Naive thymus-derived CD4-positive, alpha-beta T cell (primary cell): ENCODE measurements around the gene IKZF4. TPM values are rescaled to one million over a fixed set of nuclear protein-coding genes. Genes with fewer than 3 reads are reported as not detected.

Experiments
- ATAC-seq: fragments of 150-1000 bp; cut with Tn5 transposase; 2 replicates; pipeline ENCODE4 v1.10.0; 2021; ENCODE audit warnings: mild to moderate bottlenecking, moderate library complexity
- CTCF ChIA-PET: fragments of 350-600 bp; sonication (Branson Sonifier 250); formaldehyde crosslinking; loops from one replicate; lab custom pipeline; 2021; ENCODE audit warnings: antibody characterized with exemption; lab: Charles Lee
- POLR2A ChIA-PET: fragments of 350-600 bp; sonication (Branson Sonifier 250); formaldehyde crosslinking; loops from one replicate; lab custom pipeline; 2021; ENCODE audit warnings: antibody characterized with exemption, inconsistent platforms; lab: Charles Lee
- DNase-seq, 9 donors: peaks; one replicate each; pipeline versions ENCODE4 v3.0.0 to v3.0.0-alpha.2; 2020 to 2022; ENCODE audit warnings: mixed read lengths in 1 of 9
- H3K27ac ChIP-seq: one replicate; pipeline ENCODE4 v1.7.0; 2013; ENCODE audit warnings: mild to moderate bottlenecking, low read depth, low read length, moderate library complexity
- H3K27me3 ChIP-seq, 2 donors: one replicate each; pipeline ENCODE4 v1.7.0; 2013; ENCODE audit warnings: low read length in 2 of 2, mild to moderate bottlenecking in 2 of 2, moderate library complexity in 2 of 2; ENCODE audit not compliant: control insufficient read depth in 2 of 2, insufficient read depth in 2 of 2
- H3K36me3 ChIP-seq, 3 experiments: 1 replicate in 2 of 3; 2 replicates in 1 of 3; pipeline ENCODE4 v1.7.0; 2013; ENCODE audit warnings: low read length in 3 of 3, mild to moderate bottlenecking in 3 of 3, moderate library complexity in 1 of 3; ENCODE audit not compliant: insufficient read depth in 3 of 3, control insufficient read depth in 2 of 3
- H3K4me1 ChIP-seq, 2 donors: one replicate each; pipeline ENCODE4 v1.7.0; 2013; ENCODE audit warnings: low read length in 2 of 2, mild to moderate bottlenecking in 2 of 2, moderate library complexity in 1 of 2; ENCODE audit not compliant: control insufficient read depth in 2 of 2, insufficient read depth in 2 of 2
- H3K4me3 ChIP-seq: 2 replicates; pipeline ENCODE4 v1.7.0; 2013; ENCODE audit warnings: mild to moderate bottlenecking, low read length
- H3K9me3 ChIP-seq, 3 experiments: 1 replicate in 2 of 3; 2 replicates in 1 of 3; pipeline ENCODE4 v1.7.0; 2013; ENCODE audit warnings: low read length in 3 of 3; ENCODE audit not compliant: control insufficient read depth in 2 of 3
- H3K27ac Mint-ChIP-seq, 9 donors: one replicate each; pipeline ENCODE4 v1.8.0; 2020 to 2022; ENCODE audit warnings: mixed read lengths in 9 of 9, mild to moderate bottlenecking in 8 of 9, moderate library complexity in 5 of 9, inconsistent platforms in 2 of 9
- H3K27me3 Mint-ChIP-seq, 5 donors: one replicate each; pipeline ENCODE4 v1.8.0; 2021 to 2022; ENCODE audit warnings: mixed read lengths in 5 of 5, mild to moderate bottlenecking in 1 of 5
- H3K36me3 Mint-ChIP-seq, 5 donors: one replicate each; pipeline ENCODE4 v1.8.0; 2020 to 2022; ENCODE audit warnings: mixed read lengths in 5 of 5, mild to moderate bottlenecking in 3 of 5, inconsistent platforms in 1 of 5
- H3K4me1 Mint-ChIP-seq, 7 donors: one replicate each; pipeline ENCODE4 v1.8.0; 2020 to 2022; ENCODE audit warnings: mixed read lengths in 7 of 7, mild to moderate bottlenecking in 3 of 7, inconsistent platforms in 1 of 7
- H3K4me3 Mint-ChIP-seq, 10 donors: one replicate each; pipeline ENCODE4 v1.8.0; 2020 to 2022; ENCODE audit warnings: mild to moderate bottlenecking in 10 of 10, mixed read lengths in 10 of 10, moderate library complexity in 6 of 10, inconsistent platforms in 2 of 10
- H3K9me3 Mint-ChIP-seq, 11 donors: one replicate each; pipeline ENCODE4 v1.8.0; 2020 to 2022; ENCODE audit warnings: mixed read lengths in 11 of 11, mild to moderate bottlenecking in 4 of 11, inconsistent platforms in 1 of 11, moderate library complexity in 1 of 11
- intact Hi-C, 2 donors: fragments of 100-400 bp; cut with micrococcal nuclease; formaldehyde crosslinking; loops; one replicate each; pipeline ENCODE4 v1.15.1; 2023
- polyA plus RNA-seq, 2 donors: library from polyadenylated mRNA; unstranded; fragments of 300-500 nt; fragmentation: Illumina TruSeq; gene quantifications; one replicate each; pipeline ENCODE4 v1.2.3, GENCODE V29; 2021
- total RNA-seq, 6 experiments: library from RNA in 5 of 6; stranded (reverse) in 5 of 6; gene quantifications; 1 replicate in 5 of 6; 2 replicates in 1 of 6; pipeline ENCODE4 v1.2.3 and lab custom pipeline; 2021 to 2026

Gene IKZF4
- total and polyA plus RNA-seq, 7 experiments from 2014 or later = 0.54 to 37.8 (median 4.5) TPM

GRCh38 chr12:56013482-56013881 is 7.4 kb upstream of the IKZF4 start:
- DNase-seq (no peak), ATAC-seq (no peak)
- H3K9me3 ChIP-seq = no peaks in the 10 kb centered on the region
- ChIA-PET POLR2A (interaction anchor here (1.5 kb wide), 1 partner anchor 27 kb away, joined by 4 read pairs; no protein-coding TSS in a partner anchor), CTCF (interaction anchor here (1.1 to 1.2 kb wide), 2 partner anchors 16 to 29 kb away, joined by 3 to 6 read pairs; no protein-coding TSS in a partner anchor)
- Mint-ChIP-seq H3K27ac (peak overlapping the region in 1 of 9 donors; percentile 78), H3K27me3 (no peaks in the 10 kb centered on the region), H3K4me3 (no peak overlapping the region), H3K9me3 (no peaks in the 10 kb centered on the region), H3K4me1 (peaks cover 0 to 21% (median 5%) of the 10 kb centered on the region in 7 donors), H3K36me3 (peaks cover 0 to 9% (median 3%) of the 10 kb centered on the region in 5 donors)
- no peaks in the 10 kb centered on the region for H3K36me3 ChIP-seq
- H3K4me3 ChIP-seq = no peak overlapping the region
- H3K27me3 ChIP-seq = no peaks in the 10 kb centered on the region
- H3K27ac ChIP-seq = no peak overlapping the region
- intact Hi-C loops = no loop called here
- H3K4me1 ChIP-seq = no peaks in the 10 kb centered on the region

DNA sequence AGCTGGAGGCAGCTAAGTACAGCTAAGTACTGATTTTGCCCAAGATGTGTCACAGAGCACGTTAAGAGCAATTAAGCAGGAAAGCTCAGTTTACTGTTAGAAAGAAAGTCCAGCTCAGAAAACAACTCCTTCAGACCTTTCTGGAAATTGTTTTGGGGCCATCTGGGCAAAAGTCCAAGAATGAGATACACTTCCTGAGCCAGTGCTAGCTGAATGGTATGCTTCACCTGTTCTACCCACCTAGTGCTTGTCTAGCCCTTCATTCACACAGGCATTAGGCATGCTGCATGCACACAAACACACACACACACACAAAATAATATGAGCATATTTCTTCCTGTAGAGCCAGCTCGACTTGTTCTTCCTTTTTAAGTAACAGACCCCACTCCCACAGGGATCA is 6.6 kb upstream of the IKZF4 start:
- H3K9me3 Mint-ChIP-seq = no peaks in the 10 kb centered on the region
- H3K4me1 Mint-ChIP-seq = peaks cover 0 to 22% (median 0%) of the 10 kb centered on the region in 7 donors
- intact Hi-C loops = no loop called here

DNA sequence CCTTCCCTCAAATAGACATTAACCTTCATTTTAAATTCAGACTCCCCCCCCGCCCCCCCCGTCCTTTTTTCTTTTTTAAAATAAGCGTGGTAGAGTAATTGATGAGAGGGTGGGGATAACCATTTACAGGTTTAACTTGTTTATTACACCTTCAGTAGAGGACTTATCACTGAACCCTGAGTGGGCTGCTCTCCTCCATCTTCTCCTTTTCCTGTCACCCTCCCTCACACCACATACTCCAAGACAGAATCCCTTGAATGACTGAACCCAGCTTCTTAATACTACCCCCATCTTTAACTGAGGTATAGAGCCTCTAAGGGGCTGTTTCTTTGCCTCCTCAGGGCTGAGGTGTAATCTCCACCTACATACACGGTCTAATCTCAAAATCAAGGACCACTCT is 3.7 kb upstream of the IKZF4 start:
- H3K9me3 Mint-ChIP-seq = no peaks in the 10 kb centered on the region
- DNase-seq (no peak), ATAC-seq (no peak)
- no peaks in the 10 kb centered on the region for H3K27me3 ChIP-seq
- H3K4me3 Mint-ChIP-seq = no peak overlapping the region
- peaks cover 0 to 14% (median 4%) of the 10 kb centered on the region in 5 donors for H3K36me3 Mint-ChIP-seq
- H3K36me3 ChIP-seq = no peaks in the 10 kb centered on the region
- peaks cover 4 to 39% (median 18%) of the 10 kb centered on the region in 7 donors for H3K4me1 Mint-ChIP-seq
- H3K27ac ChIP-seq = no peak overlapping the region
- POLR2A ChIA-PET = no interaction called here
- CTCF ChIA-PET = no interaction called here
- no peak overlapping the region for H3K27ac Mint-ChIP-seq
- intact Hi-C loops = no loop called here
- H3K4me1 ChIP-seq = peaks cover 0 to 12% of the 10 kb centered on the region in 2 donors
- no peak overlapping the region for H3K4me3 ChIP-seq
- H3K27me3 Mint-ChIP-seq = no peaks in the 10 kb centered on the region
- no peaks in the 10 kb centered on the region for H3K9me3 ChIP-seq

More for the DNA sequence above, 6.6 kb upstream of the IKZF4 start:
- Histone ChIP-seq H3K4me3 (no peak overlapping the region), H3K4me1 (no peaks in the 10 kb centered on the region), H3K36me3 (no peaks in the 10 kb centered on the region), H3K27me3 (no peaks in the 10 kb centered on the region), H3K9me3 (no peaks in the 10 kb centered on the region), H3K27ac (no peak overlapping the region)
- ATAC-seq (no peak), DNase-seq (no peak)
- CTCF ChIA-PET = interaction anchor here (0.6 to 1.2 kb wide), 4 partner anchors 14 to 29 kb away, joined by 3 to 6 read pairs (median 4); no protein-coding TSS in a partner anchor
- Mint-ChIP-seq H3K27ac (peak overlapping the region in 2 of 9 donors; percentile 52 to 65), H3K4me3 (no peak overlapping the region), H3K36me3 (peaks cover 0 to 11% (median 4%) of the 10 kb centered on the region in 5 donors), H3K27me3 (no peaks in the 10 kb centered on the region)
- POLR2A ChIA-PET = interaction anchor here (1.5 kb wide), 1 partner anchor 27 kb away, joined by 4 read pairs; no protein-coding TSS in a partner anchor

DNA sequence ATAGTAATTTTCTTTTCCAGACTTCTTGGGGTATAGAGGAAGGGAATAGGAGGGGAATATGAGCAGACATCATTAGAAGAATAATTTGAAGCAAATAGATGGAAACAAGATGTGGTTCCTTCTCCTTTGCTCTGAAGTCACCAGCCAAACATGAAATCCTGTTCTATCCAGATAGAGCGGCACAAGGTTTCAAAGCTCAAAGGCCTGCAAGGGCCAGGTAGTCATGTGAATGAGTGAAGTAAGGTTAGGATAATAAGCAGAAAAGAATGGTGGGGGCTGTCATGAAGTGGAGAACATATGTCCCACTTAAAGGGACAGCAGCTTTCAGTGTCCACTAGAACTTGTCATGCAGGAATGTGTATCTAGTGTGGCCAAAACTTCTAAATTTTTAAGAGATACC is 2.5 kb upstream of the IKZF4 start:
- no peak for ATAC-seq
- peaks cover 0 to 16% of the 10 kb centered on the region in 2 donors for H3K4me1 ChIP-seq
- no peaks in the 10 kb centered on the region for H3K36me3 ChIP-seq
- H3K4me1 Mint-ChIP-seq = peaks cover 7 to 50% (median 22%) of the 10 kb centered on the region in 7 donors
- no peak for DNase-seq
- peaks cover 0 to 14% (median 4%) of the 10 kb centered on the region in 5 donors for H3K36me3 Mint-ChIP-seq
- CTCF ChIA-PET = interaction anchor here (1.0 kb wide), 1 partner anchor 9 kb away, joined by 4 read pairs; no protein-coding TSS in a partner anchor
- H3K4me3 ChIP-seq = no peak overlapping the region
- no peaks in the 10 kb centered on the region for H3K27me3 Mint-ChIP-seq
- peak overlapping the region in 2 of 9 donors; percentile 9 for H3K27ac Mint-ChIP-seq
- no peaks in the 10 kb centered on the region for H3K27me3 ChIP-seq
- POLR2A ChIA-PET = interaction anchor here (0.6 to 1.2 kb wide), 3 partner anchors 22 to 85 kb away, joined by 3 to 4 read pairs (median 4); partner anchors contain the start of gene PA2G4
- no peak overlapping the region for H3K4me3 Mint-ChIP-seq
- no peaks in the 10 kb centered on the region for H3K9me3 ChIP-seq
- intact Hi-C loops = no loop called here
- H3K9me3 Mint-ChIP-seq = no peaks in the 10 kb centered on the region
- no peak overlapping the region for H3K27ac ChIP-seq

- DNase-seq (no peak), ATAC-seq (no peak)
- no peaks in the 10 kb centered on the region for H3K27me3 ChIP-seq
- H3K9me3 Mint-ChIP-seq = no peaks in the 10 kb centered on the region
- peaks cover 0 to 16% of the 10 kb centered on the region in 2 donors for H3K4me1 ChIP-seq
- ChIA-PET POLR2A (interaction anchor here (0.7 to 1.6 kb wide), 11 partner anchors 11 to 300 kb away, joined by 3 to 9 read pairs (median 3); partner anchors contain the start of gene RAB5B), CTCF (interaction anchor here (0.5 to 1.5 kb wide), 5 partner anchors 8 to 755 kb away, joined by 3 to 6 read pairs (median 3); no protein-coding TSS in a partner anchor)
- H3K4me3 ChIP-seq = peak overlapping the region; percentile 41
- H3K27me3 Mint-ChIP-seq = no peaks in the 10 kb centered on the region
- peak overlapping the region; percentile 73 to 97 (median 93) for H3K27ac Mint-ChIP-seq
- intact Hi-C loops = loop anchor here (1.0 to 5.0 kb wide), 5 partner anchors 7 to 95 kb away; partner anchors contain the start of genes PYM1 (in 1 of the 2) and SUOX (in 1 of the 2)
- no peaks in the 10 kb centered on the region for H3K9me3 ChIP-seq
- peak overlapping the region; percentile 80 to 97 (median 88) for H3K4me3 Mint-ChIP-seq
- H3K4me1 Mint-ChIP-seq = peaks cover 7 to 56% (median 24%) of the 10 kb centered on the region in 7 donors
- H3K27ac ChIP-seq = peak overlapping the region; percentile 62
- H3K36me3 ChIP-seq = peaks cover 0 to 4% (median 0%) of the 10 kb centered on the region in 3 experiments
- peaks cover 0 to 23% (median 5%) of the 10 kb centered on the region in 5 donors for H3K36me3 Mint-ChIP-seq
Measured at GRCh38 chr12:56021889-56022497, 1.1 kb downstream of the IKZF4 start.

- H3K36me3 ChIP-seq = peaks cover 0 to 30% (median 0%) of the 10 kb centered on the region in 3 experiments
- ChIA-PET CTCF (interaction anchor here (0.6 to 4.5 kb wide), 7 partner anchors 9 to 291 kb away, joined by 3 to 54 read pairs (median 4); partner anchors contain the start of gene SUOX), POLR2A (interaction anchor here (0.6 to 1.7 kb wide), 5 partner anchors 33 to 99 kb away, joined by 3 to 7 read pairs (median 3); partner anchors contain the start of gene PA2G4)
- Mint-ChIP-seq H3K4me3 (peak overlapping the region in 1 of 10 donors; percentile 75), H3K36me3 (peaks cover 0 to 46% (median 20%) of the 10 kb centered on the region in 5 donors), H3K27ac (peak overlapping the region in 3 of 9 donors; percentile 15 to 84 (median 73)), H3K9me3 (no peaks in the 10 kb centered on the region), H3K27me3 (no peaks in the 10 kb centered on the region), H3K4me1 (peaks cover 11 to 54% (median 20%) of the 10 kb centered on the region in 7 donors)
- H3K4me3 ChIP-seq = no peak overlapping the region
- DNase-seq (no peak), ATAC-seq (no peak)
- H3K27me3 ChIP-seq = no peaks in the 10 kb centered on the region
- H3K4me1 ChIP-seq = peaks cover 0 to 7% of the 10 kb centered on the region in 2 donors
- no peak overlapping the region for H3K27ac ChIP-seq
- intact Hi-C loops = loop anchor here (1.0 to 2.0 kb wide), 5 partner anchors 7 to 290 kb away; partner anchors contain the start of genes IKZF4 (in 1 of the 2) and RPS26 (in 1 of the 2)
- H3K9me3 ChIP-seq = no peaks in the 10 kb centered on the region
Measured at GRCh38 chr12:56028511-56029165, 7.8 kb downstream of the IKZF4 start.
